GM21360 (cell line): Measurements from ENCODE around the gene CYP26A1.

Source experiments
- ATAC-seq: cut with Tn5 transposase; IDR thresholded peaks from one replicate; pipeline ENCODE4 v1.9.1; 2021; ENCODE audit warnings: mild to moderate bottlenecking, moderate library complexity; ENCODE audit not compliant: unreplicated experiment

CYP26A1 gene, protein sequence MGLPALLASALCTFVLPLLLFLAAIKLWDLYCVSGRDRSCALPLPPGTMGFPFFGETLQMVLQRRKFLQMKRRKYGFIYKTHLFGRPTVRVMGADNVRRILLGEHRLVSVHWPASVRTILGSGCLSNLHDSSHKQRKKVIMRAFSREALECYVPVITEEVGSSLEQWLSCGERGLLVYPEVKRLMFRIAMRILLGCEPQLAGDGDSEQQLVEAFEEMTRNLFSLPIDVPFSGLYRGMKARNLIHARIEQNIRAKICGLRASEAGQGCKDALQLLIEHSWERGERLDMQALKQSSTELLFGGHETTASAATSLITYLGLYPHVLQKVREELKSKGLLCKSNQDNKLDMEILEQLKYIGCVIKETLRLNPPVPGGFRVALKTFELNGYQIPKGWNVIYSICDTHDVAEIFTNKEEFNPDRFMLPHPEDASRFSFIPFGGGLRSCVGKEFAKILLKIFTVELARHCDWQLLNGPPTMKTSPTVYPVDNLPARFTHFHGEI

DNA sequence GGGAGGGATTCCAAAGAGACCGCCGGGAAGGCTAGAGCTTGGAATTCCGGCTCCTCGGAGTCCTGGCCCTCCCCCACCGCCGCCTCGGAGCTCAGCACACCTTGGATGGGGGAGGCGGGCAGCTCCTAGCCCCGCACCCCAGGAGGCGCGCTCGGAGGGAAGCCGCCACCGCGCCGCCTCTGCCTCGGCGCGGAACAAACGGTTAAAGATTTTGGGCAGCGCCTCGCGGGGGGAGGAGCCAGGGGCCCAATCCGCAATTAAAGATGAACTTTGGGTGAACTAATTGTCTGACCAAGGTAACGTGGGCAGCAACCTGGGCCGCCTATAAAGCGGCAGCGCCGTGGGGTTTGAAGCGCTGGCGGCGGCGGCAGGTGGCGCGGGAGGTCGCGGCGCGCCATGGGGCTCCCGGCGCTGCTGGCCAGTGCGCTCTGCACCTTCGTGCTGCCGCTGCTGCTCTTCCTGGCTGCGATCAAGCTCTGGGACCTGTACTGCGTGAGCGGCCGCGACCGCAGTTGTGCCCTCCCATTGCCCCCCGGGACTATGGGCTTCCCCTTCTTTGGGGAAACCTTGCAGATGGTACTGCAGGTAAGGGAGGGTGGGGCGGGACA lies at the start of gene CYP26A1:
Gene CYP26A1, plus strand, starts transcription at position 355 of the 608 bp plus-strand sequence. Its CDS starts 42 bp downstream, at position 397.
- ATAC-seq: no peak

DNA sequence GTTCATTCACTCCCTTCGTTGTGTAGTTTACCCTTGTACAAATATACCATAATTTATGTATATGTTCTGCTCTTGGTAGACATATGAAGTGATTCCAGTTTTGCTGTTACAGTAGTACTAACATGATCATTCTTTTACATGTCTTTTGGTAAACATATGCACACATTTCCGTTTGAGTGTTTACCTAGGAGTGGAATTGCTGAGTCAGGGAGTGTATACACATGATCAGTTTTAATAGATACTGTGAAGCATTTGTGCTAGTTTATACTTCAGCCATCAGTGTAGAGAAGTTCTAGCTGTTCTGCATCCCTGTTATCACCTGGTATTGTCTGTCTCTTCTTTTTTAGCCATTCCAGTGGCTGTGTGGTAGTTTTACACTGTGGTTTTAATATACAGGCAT lies 47.6 kb upstream of the CYP26A1 start:
- no peak for ATAC-seq

DNA sequence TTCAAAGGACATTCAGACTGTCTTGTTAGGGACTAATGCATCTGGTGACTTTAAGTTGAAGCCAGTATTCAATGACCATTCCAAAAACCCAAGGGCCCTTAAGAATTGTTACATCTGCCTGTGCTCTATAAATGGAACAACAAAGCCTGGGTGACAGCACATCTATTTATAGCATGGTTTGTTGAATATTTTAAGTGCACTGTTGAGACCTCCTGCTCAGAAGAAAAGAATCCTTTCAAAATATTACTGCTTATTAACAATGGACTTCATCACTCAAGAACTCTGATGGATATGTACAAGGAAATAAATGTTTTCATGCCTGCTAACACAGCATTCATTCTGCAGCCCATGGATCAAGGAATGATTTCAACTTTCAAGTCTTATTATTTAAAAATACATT lies 46.2 kb upstream of the CYP26A1 start:
- ATAC-seq: no peak

DNA sequence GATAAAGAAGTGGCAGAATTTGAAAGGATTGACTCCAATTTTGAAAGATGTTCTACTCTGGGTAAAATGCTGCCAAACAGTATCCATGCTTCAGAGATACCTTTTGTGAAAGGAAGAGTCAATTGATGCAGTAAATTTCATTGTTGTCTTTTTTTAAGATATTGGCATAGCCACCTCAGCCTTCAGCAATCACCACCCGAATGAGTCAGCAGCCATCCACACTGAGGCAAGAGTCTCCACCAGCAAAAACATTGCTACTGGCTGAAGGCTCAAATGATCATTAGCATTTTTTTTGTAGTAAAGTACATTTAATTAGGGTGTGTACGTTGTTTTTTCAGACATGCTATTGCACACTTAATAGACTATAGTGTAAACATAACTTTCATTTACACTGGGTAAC lies 44.8 kb upstream of the CYP26A1 start:
- no peak for ATAC-seq

DNA sequence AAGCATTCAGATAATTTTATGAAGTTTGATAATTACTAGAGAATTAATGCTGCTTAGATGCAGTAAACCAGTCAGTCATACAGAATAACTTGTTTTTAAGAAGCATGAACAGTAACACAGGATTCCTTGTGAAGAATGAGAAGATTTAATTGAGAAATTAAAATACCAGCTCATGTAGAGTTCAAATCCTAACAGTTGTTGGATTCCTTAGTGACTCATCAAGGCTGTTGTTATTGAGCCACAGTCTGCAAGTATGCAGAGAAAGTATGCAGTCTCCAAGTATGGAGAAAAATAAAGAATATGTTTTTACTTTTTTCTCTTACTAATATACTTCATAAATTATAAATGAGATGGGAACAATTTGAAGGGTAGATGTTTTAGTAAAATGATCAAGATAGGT lies 43.3 kb upstream of the CYP26A1 start:
- ATAC-seq: no peak

DNA sequence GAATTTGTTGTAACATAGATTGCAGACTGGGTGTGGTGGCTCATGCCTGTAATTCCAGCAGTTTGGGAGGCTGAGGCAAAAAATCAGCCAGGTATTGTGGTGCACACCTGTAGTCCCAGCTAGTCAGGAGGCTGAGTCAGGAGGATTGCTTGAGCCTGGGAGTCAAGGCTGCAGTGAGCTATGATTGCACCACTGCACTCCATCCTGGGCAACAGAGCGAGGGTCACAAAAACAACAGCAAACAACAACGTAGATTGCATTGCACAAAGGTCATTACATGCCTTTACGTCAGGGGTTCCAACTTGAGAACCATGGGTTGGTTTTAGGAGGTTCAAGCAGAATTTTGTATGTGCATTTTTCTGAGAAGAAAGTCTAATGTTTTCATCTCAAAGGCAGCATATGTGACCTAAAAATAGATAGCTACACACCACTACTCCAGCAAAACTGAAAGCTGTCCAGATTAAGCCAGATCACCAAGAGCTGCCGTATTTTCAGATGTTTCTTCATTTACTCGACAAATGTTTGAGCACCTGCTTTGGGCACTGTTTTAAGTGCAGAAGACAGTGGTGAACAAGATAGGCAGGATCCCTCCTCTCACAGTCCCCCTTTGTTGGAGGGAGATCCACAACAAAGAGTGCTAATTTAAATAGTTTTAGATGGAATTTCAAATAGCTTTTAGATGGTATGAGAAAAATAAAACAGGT lies 41.4 kb upstream of the CYP26A1 start:
- no peak for ATAC-seq

DNA sequence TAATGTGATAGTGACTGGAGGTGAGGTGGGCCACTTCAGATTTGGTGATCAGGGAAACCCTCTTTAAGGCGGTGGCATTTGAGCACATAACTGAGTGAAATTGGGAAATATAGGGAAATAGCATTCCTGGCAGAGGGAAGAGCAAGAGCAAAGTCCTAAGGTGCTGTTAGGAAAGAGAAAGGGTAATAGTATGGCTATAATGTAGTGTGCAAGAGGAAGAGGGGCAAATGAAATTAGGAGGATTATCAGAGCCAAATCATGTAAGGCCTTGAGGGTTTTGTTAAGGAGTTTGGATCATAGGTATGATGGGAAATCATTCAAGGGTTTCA lies 40.9 kb upstream of the CYP26A1 start:
- ATAC-seq: no peak

DNA sequence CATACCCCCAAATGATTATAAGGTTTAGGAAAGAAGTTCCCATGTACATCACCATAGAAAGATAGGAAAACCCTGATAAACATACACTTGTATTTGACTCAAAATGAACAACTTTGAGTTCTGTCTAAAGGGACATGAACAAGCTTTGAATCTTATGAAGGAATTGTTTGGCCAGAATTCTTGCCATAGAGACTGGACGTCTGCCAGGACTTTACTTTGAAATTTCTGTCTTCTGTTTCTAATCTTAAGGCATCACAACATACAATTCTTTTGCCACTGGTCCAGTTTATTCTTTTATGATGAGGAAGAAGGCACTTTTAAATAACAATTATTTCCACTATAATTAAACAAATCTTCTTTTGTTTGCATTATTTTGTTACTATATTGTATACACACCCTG lies 39.3 kb upstream of the CYP26A1 start:
- no peak for ATAC-seq

DNA sequence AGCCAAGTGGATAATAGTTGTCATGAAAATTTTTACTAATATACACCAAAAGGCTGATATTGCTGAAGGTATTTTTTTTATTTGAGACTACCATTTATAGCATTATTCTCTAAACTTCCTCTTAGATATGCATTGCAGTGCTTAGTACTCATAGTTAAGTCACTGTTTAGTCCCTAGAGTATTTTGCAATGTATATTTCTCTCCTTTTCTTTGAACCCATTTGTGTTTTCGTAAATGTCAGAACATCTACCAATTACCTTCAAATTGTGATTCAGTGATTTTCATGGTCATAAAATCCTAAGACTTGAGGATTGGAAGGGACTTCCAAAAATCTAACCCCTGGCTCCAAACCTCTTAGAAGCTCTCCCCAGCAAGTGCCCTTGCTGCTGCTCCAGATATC lies 34.6 kb upstream of the CYP26A1 start:
- ATAC-seq: no peak

DNA sequence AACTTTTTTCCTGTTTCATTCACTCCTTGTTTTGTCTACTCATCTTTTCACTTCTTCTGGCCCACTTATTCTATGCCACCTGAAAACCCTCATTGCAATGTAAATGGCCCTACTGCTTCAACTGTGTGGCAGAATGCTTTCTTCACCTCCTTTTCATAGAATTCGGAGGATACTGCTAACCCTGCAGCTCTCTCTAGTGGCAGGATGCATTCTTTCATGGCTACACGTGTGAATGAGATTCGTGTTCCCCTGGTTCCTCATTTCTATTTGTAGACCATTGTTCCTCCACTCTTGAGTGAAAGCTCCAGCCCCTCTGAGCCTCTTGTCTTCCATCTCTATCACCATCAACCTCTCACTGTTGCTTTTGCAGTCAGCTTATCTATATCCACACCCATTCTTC lies 34.0 kb upstream of the CYP26A1 start:
- ATAC-seq: peak; percentile 55

DNA sequence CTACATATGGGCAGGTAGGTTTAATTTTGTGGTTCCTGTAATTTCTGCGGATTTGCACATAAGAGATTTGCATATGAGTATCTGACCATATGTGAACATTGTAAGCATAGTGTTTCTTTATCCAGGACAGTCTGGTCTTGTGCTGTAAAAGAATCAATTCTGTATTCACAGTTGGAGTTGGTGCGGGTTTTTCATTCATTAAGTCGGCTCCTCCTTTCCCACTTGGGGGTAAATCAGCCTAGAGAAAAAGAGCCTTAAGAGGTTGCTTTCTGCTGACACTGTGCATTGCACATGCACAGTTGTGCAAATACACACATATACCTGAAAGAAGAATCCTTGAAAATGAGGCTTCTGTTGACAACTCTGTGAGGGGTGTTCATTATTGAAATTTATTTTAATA lies 19.2 kb upstream of the CYP26A1 start:
- no peak for ATAC-seq

DNA sequence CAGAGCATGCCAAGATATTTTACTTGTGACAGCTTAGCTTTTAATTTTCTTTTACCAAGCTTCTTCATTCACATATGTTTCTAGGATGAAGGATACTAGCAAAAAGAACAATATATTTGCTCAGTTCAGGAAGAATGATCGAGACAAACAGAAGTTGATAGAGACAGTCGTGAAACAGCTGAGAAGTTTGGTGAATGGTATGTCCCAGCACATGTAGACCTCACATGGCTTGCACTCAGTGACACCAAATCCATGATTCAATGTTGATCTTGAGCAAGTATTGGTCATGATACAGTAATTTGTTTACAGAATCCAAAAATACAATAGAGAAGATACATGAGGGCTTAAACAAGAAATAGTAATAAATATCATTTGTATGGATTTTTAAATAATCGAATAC lies 15.6 kb upstream of the CYP26A1 start:
- no peak for ATAC-seq

DNA sequence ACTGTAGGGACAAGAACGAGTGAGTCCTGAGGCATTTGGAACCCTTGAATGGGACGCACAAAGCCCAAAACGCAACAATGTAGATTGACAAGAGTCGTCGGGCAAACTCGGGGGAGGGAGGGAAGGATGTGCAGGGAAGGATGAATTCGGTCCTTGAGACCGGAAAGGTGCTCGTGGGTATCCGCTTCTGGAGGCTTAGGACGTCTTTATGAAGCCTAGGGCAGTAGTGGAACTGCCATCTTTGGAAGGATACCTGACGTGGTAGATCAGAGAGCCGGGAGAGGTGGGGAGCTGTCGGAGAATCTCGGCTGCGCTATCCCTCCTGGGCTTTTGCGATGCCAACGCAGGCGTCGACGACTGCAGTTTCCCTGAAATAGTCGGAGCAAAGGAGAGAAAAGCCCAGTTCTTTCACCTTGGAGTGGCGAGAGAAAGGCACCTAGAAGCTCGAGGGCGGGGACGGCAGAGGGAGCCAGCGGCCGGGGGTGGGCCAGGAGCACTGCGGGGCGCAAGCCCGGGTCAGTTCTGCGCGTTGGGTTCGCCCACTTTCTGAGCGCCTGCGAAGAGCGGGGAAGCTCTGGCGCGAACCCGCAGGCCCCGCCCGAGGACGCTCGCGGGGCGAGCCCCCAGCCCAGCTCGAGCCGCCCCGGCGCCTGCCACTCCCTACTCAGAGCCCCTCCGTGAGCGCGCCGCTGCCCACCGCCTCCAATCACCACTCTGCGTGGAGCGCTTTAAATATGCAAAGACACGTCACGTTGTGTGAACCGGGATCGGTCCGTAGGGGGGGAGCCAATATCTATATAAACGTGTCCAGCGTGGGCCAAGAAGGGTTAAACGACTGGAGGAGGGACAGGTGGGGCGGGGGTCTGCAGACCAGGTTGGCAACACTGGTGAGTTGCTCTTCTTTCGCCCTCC lies 13.5 kb upstream of the CYP26A1 start, which contains the start of gene CYP26C1:
Gene CYP26C1, plus strand, starts transcription at position 824 of the 912 bp plus-strand sequence. CDS start 466 bp downstream, outside the sequence.
- no peak for ATAC-seq

DNA sequence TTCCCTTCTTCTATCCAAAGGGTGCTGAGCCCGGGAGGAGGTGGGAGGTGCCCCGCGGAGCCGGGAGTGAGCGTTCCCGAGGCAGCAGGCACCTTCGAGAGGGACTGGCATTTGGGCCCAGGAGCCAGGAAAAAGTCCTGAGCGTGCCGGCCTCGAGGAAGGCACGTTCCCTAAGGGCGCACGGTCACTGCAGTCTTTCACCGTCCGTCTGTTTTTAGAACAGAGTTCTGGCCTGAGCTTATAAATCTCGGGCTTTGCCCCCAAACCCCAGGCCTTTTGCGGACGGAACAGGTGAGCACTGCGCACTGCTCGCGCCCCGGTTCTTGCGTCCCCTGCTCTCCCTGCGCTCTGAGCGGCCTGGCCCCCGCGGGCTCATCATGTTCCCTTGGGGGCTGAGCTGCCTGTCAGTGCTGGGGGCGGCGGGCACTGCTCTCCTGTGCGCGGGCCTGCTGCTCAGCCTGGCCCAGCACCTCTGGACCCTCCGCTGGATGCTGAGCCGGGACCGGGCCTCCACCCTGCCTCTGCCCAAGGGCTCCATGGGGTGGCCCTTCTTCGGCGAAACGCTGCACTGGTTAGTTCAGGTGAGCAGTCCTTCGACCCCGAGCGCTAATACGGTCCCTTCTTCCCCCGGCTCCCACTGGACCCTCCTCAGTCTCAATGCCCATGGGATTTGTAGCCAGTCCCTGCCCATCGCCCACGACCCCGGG lies 12.7 kb upstream of the CYP26A1 start:
- ATAC-seq: no peak

DNA sequence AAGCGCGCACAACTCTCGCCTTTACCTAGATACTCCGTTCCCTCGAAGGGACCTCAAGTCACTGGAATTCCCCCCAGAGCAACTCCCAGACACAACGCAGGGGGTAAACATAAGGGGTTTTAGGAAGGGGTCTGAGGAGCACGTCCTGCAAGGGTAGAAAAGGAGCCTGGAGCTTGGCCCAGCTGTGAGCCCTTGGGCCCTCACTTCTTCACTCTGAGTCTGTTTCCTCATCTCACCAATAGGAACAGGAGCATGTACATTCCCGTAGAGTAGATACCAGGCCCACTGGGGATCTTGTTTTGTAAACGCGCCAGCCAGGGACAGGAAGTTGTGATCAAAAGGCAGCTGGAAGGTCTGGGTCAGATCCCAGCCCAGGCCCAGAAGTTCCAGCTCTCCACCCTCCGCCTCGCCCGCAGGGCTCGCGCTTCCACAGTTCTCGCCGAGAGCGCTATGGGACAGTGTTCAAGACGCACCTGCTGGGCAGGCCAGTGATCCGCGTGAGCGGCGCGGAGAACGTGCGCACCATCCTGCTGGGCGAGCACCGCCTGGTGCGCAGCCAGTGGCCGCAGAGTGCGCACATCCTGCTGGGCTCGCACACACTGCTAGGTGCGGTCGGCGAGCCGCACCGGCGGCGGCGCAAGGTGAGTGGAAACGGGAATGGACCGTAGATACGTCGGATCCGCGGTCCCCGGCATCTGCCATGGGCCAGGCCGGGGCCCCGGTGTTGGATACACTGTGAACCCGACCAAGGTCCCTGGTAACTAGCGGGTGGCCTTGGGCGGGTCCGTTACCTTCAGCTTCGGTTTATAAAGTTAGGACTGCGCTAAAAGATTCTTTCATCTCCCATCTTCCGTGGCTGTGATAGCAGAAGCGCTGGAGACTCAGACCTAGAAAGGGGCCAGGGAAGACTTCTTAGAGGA lies 11.8 kb upstream of the CYP26A1 start:
- ATAC-seq: no peak

DNA sequence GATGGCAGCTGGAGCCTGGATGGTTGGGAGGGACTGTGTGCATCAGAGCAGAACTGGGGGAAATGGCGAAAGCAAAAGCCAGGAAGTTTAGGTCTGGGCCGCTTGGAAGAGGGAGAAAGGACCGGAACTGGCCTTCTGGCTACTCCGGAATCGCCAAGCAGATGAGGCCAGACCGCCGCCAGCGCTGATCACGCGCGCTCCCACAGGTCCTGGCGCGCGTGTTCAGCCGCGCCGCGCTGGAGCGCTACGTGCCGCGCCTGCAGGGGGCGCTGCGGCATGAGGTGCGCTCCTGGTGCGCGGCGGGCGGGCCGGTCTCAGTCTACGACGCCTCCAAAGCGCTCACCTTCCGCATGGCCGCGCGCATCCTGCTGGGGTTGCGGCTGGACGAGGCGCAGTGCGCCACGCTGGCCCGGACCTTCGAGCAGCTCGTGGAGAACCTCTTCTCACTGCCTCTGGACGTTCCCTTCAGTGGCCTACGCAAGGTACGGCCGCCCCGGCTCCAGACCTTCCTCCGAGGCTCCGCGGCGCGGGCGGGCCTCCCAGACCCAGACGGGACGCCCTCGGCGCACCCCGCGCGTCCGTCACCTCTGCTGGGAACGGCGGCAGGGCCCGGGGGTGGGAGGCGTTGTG lies 11.1 kb upstream of the CYP26A1 start:
- peak; percentile 54 for ATAC-seq

DNA sequence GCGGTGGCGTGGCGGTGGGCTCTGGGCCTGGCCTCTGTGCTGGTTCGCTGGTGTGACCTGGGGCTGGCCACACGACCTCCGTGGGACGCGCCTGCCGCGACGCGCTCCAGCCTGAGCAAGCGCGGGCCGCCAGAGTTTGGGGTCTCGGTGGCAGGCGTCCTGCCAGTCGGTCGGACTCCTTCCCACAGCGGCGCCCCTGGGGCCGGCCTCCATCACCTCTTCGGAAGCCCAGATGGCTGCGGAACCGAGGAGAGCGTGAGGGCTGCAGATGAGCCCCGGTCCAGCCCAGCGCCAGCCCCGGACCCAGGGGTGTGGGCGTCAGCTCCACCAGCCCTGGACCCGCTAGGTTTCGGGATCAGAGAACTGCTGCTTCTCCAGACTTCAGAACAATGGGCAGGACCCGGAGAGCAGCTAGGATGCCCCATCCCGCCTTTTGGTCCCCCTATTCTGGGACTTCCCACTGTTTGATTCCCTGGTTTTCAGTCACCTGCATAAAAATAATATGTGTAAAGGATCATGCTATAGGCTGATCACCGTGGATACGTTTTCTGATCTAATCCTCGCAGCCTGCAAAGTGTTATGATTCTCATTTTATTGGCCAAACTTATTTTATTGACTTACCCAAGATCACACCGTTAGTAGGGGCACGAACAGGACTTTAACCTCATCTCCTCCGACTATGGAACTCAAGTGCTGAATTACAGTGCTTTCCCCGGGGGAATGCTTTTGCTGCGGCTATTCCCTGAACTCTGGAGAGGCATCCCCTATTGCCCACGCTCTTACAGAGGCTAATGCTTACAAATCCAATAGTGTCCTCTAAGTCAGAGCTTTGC lies 10.3 kb upstream of the CYP26A1 start:
- ATAC-seq: no peak
